22Rv1 (cell line): Measurements from ENCODE around the gene LHX2.

ENCODE experiments used
- ZFX ChIP-seq: fragments of 450-650 bp; IDR thresholded peaks from 2 replicates; pipeline ENCODE4 v1.6.1; 2017; ENCODE audit warnings: antibody characterized with exemption, borderline replicate concordance
- TF ChIP-seq, protein P1 (sequence below): fragments of 450-650 bp; IDR thresholded peaks from 2 replicates; pipeline ENCODE4 v1.5.1; 2017; ENCODE audit warnings: mild to moderate bottlenecking

DNA sequence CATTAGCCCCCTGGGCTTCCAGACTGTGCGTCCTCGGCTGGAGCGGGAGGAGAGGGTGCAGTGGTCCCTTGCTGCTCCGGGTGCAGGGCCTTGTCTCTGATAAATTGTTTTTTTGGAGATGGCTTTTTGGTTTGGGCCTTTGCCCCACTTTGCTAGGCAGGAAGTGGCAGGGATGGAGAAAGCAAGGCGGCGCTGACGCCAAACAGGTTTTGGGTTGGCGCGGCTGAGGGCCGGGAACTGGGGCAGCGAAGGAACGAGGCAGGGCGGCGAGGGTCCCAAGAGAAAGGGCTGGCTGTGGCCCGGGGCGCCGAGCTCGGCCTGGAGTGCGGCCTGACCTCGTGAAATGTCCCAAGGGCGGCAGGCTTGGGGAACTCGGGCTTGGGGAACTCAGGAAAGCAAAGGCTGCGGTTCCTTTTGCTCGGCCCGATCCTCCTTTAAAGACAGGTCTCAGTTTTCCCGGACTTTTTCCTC lies 4.1 kb downstream of the LHX2 start:
- TF ChIP-seq, protein P1, sequence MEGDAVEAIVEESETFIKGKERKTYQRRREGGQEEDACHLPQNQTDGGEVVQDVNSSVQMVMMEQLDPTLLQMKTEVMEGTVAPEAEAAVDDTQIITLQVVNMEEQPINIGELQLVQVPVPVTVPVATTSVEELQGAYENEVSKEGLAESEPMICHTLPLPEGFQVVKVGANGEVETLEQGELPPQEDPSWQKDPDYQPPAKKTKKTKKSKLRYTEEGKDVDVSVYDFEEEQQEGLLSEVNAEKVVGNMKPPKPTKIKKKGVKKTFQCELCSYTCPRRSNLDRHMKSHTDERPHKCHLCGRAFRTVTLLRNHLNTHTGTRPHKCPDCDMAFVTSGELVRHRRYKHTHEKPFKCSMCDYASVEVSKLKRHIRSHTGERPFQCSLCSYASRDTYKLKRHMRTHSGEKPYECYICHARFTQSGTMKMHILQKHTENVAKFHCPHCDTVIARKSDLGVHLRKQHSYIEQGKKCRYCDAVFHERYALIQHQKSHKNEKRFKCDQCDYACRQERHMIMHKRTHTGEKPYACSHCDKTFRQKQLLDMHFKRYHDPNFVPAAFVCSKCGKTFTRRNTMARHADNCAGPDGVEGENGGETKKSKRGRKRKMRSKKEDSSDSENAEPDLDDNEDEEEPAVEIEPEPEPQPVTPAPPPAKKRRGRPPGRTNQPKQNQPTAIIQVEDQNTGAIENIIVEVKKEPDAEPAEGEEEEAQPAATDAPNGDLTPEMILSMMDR, result no peak
- TF ChIP-seq ZFX, result no peak
